Renal cortex interstitium (tissue), 3 donors: ENCODE measurements around the gene CCDC110. TPM values are rescaled to one million over a fixed set of nuclear protein-coding genes. Genes with fewer than 3 reads are reported as not detected.

Source experiments
- polyA plus RNA-seq, 3 donors: library from polyadenylated mRNA; unstranded; fragments of 120-200 nt; gene quantifications; one replicate each; pipeline ENCODE4 v1.2.1, GENCODE V29; 2013; ENCODE audit not compliant: insufficient read length in 3 of 3

CCDC110 gene
- polyA plus RNA-seq, 3 donors, result 2.2 to 3.4 (median 2.5) TPM

Other genes starting within 250 kb of the CCDC110 start
- gene LRP2BP, start 75.8 kb downstream of the CCDC110 start, polyA plus RNA-seq, result 1 to 10 TPM; 2.6 to 7.0 (median 3.6) TPM
- 10 to 100 TPM; 10.7 to 21.4 (median 11.1) TPM for gene ANKRD37, start 74.9 kb downstream of the CCDC110 start, polyA plus RNA-seq
- gene UFSP2, start 45.8 kb downstream of the CCDC110 start, polyA plus RNA-seq, result 10 to 100 TPM; 68.9 to 93.5 (median 80.1) TPM
- gene PDLIM3, start 63.8 kb upstream of the CCDC110 start, polyA plus RNA-seq, result 1 to 10 TPM; 3.7 to 7.3 (median 6.1) TPM